Testis (tissue), 3 donors: ENCODE data around the gene SNN. TPM values are rescaled to one million over a fixed set of nuclear protein-coding genes. Genes with fewer than 3 reads are reported as not detected.
A peak's percentile ranks its signal among the peaks of the same experiment; 100 is the strongest.

Experiments
- DNase-seq: peaks from one replicate; pipeline ENCODE4 v3.0.0-alpha.2; 2019
- H3K27ac ChIP-seq, 2 donors: fragments of 200-600 bp; sonication (generic); one replicate each; pipeline ENCODE4 v1.5.1; 2019
- H3K27me3 ChIP-seq: fragments of 200-600 bp; sonication (generic); one replicate; pipeline ENCODE4 v1.5.1; 2019
- H3K36me3 ChIP-seq: fragments of 200-600 bp; sonication (generic); one replicate; pipeline ENCODE4 v1.5.1; 2017; ENCODE audit warnings: low read depth; ENCODE audit errors: missing control alignments
- H3K4me1 ChIP-seq: fragments of 200-600 bp; sonication (generic); one replicate; pipeline ENCODE4 v1.5.1; 2019
- H3K4me3 ChIP-seq, 2 donors: fragments of 200-600 bp; sonication (generic); one replicate each; pipeline ENCODE4 v1.5.1; 2017 to 2019
- H3K9me3 ChIP-seq: fragments of 200-600 bp; sonication (generic); one replicate; pipeline ENCODE4 v1.5.1; 2017
- POLR2A ChIP-seq: fragments of 450-650 bp; IDR thresholded peaks from one replicate; pipeline ENCODE4 v1.6.1; 2017; ENCODE audit warnings: antibody characterized with exemption, mild to moderate bottlenecking, moderate library complexity
- WGBS, 2 donors: methylation state at CpG; one replicate each; pipeline ENCODE4 v1.1.5; 2018; 5-methylcytosine and 5-hydroxymethylcytosine counted together
- intact Hi-C: fragments of 100-400 bp; cut with DNase I; formaldehyde crosslinking; loops from one replicate; pipeline ENCODE4 v1.15.1; 2023; ENCODE audit warnings: low total_unique reads
- polyA plus RNA-seq: library from polyadenylated mRNA; stranded (reverse); fragments of 350-450 nt; fragmentation: Illumina TruSeq; extraction: RNeasy Lipid Tissue Mini Kit (QIAGEN cat#74804); gene quantifications from one replicate; pipeline ENCODE4 v1.2.3, GENCODE V29; 2014; ENCODE audit warnings: low read depth, low replicate concordance; ENCODE audit not compliant: insufficient read depth
- total RNA-seq, 2 donors: library from RNA; depleted of rRNA; stranded (reverse); fragments of >200 nt; gene quantifications; one replicate each; pipeline ENCODE4 v1.2.3, GENCODE V29; 2016
- TF ChIP-seq, protein P1 (sequence below), 3 experiments: fragments of 450-650 bp in 2 of 3; fragments of 200-600 bp in 1 of 3; sonication (generic) in 1 of 3; IDR thresholded peaks; one replicate each; pipeline ENCODE4 v1.5.1; 2016 to 2019; ENCODE audit warnings: antibody characterized with exemption in 3 of 3, mild to moderate bottlenecking in 2 of 3, moderate library complexity in 1 of 3

Gene SNN
- total and polyA plus RNA-seq, 3 donors from 2014 or later: 7.0 to 10.3 (median 10.1) TPM

DNA sequence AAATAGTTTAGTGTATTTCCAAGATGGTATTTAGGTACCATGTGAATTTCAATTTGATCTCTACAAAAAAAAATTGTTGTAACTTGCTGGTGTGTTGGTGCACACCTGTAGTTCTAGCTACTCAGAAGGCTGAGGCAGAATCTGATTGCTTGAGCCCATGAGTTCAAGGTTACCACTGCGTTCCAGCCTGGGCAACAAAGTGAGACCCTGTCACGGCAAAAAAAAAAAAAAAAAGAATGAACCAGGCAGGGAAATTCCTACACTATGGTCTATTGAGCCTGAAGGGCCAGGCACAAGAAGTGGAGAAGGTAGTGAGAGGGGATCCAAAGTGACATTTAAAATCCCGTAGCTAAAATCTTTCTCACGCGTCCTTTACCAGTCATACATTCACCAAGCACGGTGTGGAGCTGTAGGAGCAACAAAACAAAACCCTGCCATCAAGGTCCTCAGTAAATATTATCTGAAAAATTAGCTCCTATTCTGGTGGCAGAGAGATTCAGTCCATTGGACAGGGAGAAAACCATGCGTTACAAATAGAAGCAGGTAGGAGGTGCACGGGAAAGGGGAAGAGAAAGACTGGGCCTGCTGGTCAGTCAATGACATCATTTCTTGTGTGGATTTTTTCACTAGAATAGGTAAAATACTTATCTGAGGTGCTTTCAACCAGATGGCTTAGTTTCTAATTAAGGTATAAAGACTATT is 47.1 kb downstream of the SNN start:
- Histone ChIP-seq H3K27ac (no peak overlapping the region), H3K4me3 (no peak overlapping the region), H3K9me3 (no peaks in the 10 kb centered on the region), H3K27me3 (no peaks in the 10 kb centered on the region), H3K4me1 (no peaks in the 10 kb centered on the region), H3K36me3 (no peaks in the 10 kb centered on the region)
- DNase-seq: no peak
- 81% methylated on average over 8 of the region's 8 CpGs for WGBS, 2 donors
- TF ChIP-seq POLR2A: no peak
- TF ChIP-seq, protein P1, sequence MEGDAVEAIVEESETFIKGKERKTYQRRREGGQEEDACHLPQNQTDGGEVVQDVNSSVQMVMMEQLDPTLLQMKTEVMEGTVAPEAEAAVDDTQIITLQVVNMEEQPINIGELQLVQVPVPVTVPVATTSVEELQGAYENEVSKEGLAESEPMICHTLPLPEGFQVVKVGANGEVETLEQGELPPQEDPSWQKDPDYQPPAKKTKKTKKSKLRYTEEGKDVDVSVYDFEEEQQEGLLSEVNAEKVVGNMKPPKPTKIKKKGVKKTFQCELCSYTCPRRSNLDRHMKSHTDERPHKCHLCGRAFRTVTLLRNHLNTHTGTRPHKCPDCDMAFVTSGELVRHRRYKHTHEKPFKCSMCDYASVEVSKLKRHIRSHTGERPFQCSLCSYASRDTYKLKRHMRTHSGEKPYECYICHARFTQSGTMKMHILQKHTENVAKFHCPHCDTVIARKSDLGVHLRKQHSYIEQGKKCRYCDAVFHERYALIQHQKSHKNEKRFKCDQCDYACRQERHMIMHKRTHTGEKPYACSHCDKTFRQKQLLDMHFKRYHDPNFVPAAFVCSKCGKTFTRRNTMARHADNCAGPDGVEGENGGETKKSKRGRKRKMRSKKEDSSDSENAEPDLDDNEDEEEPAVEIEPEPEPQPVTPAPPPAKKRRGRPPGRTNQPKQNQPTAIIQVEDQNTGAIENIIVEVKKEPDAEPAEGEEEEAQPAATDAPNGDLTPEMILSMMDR (IDR thresholded peaks at IDR 0.05): no peak
- intact Hi-C loops: loop anchor here (10.0 kb wide), 1 partner anchor 321 kb away; no protein-coding TSS in a partner anchor

DNA sequence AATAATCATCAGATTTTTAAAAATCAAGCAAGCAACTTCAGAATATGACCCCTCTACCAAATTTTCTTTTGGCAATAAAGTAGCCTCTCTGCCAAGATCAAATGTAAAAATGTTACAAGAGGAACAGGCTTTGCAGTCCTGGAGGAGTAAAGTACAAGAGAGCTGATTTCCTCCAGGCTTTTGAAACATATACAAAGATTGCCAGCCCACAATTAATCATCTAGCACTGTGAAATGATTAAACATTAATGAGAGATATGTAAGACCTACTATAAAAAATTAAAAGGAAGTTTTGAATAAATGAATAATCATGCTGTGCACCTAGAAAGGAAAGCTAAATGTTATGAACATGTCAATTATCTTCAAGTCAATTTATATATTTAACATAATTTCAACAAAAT is 48.1 kb downstream of the SNN start:
- H3K27me3 ChIP-seq: no peaks in the 10 kb centered on the region
- no peak for DNase-seq
- peak overlapping the region in 1 of 2 donors; percentile 11 for H3K27ac ChIP-seq
- no peaks in the 10 kb centered on the region for H3K9me3 ChIP-seq
- no peak overlapping the region for H3K4me3 ChIP-seq
- intact Hi-C loops: loop anchor here (10.0 kb wide), 1 partner anchor 322 kb away; no protein-coding TSS in a partner anchor
- H3K4me1 ChIP-seq: no peaks in the 10 kb centered on the region
- no peaks in the 10 kb centered on the region for H3K36me3 ChIP-seq
- TF ChIP-seq, protein P1 (IDR thresholded peaks at IDR 0.05): no peak
- TF ChIP-seq POLR2A: no peak

DNA sequence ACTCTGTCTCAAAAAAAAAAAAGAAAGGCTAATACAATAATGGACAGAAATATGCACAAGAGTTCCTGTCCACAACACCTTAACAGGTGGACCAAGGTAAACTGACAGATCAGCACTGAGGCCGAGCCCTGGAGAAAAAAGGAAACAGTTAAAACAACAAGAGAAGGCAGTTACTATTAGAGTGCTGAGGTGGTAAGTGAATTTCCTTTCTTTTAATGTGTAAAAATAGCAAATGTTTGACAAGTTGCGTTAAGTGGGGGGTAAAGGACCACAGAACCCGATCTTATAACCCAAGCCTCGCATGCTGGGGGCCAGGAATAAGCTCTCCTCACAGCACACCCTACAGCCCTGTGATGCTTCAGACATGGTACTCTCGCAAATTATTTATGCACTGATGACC is 49.6 kb downstream of the SNN start:
- Histone ChIP-seq H3K4me1 (no peaks in the 10 kb centered on the region), H3K27me3 (no peaks in the 10 kb centered on the region), H3K4me3 (no peak overlapping the region), H3K27ac (no peak overlapping the region), H3K36me3 (no peaks in the 10 kb centered on the region), H3K9me3 (no peaks in the 10 kb centered on the region)
- intact Hi-C loops: loop anchor here (10.0 kb wide), 1 partner anchor 323 kb away; no protein-coding TSS in a partner anchor
- no peak for DNase-seq
- TF ChIP-seq, protein P1 (IDR thresholded peaks at IDR 0.05): no peak
- no peak for TF ChIP-seq POLR2A
- 69 to 72% methylated on average over 5 of the region's 5 CpGs for WGBS, 2 donors

DNA sequence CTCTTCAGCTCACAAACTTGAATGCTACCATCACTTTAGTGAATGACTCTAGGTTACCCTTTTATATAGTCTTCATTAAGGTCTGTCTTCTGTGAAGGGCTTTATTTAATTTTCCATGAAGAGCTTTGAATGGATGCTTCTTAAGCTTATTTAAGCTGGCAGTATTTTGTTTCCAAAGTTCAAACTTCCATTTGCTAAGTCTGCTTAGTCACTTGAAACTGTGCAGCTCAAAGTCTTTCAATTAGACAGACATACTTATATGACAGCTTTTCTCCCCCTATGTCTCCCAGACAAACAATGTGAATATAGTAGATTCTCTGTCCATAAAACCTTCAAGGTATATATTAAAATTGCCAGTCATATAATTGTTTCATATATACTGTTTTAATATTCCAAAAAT is 50.9 kb downstream of the SNN start:
- TF ChIP-seq, protein P1 (IDR thresholded peaks at IDR 0.05): no peak
- no peaks in the 10 kb centered on the region for H3K36me3 ChIP-seq
- intact Hi-C loops: loop anchor here (10.0 kb wide), 1 partner anchor 324 kb away; no protein-coding TSS in a partner anchor
- no peak for DNase-seq
- no peak overlapping the region for H3K4me3 ChIP-seq
- H3K4me1 ChIP-seq: no peaks in the 10 kb centered on the region
- no peak overlapping the region for H3K27ac ChIP-seq
- no peaks in the 10 kb centered on the region for H3K27me3 ChIP-seq
- no peaks in the 10 kb centered on the region for H3K9me3 ChIP-seq

DNA sequence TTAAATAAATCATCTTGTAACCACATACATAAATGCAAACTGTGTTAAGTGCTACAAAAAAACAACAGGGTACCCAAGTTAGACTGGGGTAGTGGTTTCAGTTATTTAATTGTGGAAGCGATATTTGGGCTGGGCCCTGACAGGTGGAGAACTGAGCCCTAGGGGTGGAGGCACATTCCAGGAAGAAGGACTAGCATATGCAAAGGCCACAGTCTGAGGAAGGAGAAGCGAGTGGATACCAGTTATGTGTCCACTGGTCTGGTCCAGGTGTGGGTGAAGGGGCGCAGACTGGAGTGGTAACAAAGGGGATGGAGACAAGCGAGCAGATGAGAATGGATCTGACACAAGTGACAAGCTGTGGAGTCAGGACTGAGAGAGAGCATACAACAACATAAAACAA is 51.5 kb downstream of the SNN start:
- H3K9me3 ChIP-seq: no peaks in the 10 kb centered on the region
- intact Hi-C loops: loop anchor here (10.0 kb wide), 1 partner anchor 325 kb away; no protein-coding TSS in a partner anchor
- no peak overlapping the region for H3K27ac ChIP-seq
- WGBS, 2 donors: 94 to 95% methylated on average over 4 of the region's 4 CpGs
- no peaks in the 10 kb centered on the region for H3K36me3 ChIP-seq
- H3K4me1 ChIP-seq: no peaks in the 10 kb centered on the region
- TF ChIP-seq, protein P1 (IDR thresholded peaks at IDR 0.05): no peak
- no peak for TF ChIP-seq POLR2A
- H3K4me3 ChIP-seq: no peak overlapping the region
- no peak for DNase-seq
- no peaks in the 10 kb centered on the region for H3K27me3 ChIP-seq
